ENCODE measurements around the gene CYCS. TPM values are rescaled to one million over a fixed set of nuclear protein-coding genes. Genes with fewer than 3 reads are reported as not detected.
"Not testable (repeated sequence)": the region's sequence is repeated elsewhere in the genome, so short reads cannot be mapped to it uniquely, and the experiment has no call there.

CYCS gene
- total RNA-seq, 1 donor from 2014 or later, result 65.2 TPM

DNA sequence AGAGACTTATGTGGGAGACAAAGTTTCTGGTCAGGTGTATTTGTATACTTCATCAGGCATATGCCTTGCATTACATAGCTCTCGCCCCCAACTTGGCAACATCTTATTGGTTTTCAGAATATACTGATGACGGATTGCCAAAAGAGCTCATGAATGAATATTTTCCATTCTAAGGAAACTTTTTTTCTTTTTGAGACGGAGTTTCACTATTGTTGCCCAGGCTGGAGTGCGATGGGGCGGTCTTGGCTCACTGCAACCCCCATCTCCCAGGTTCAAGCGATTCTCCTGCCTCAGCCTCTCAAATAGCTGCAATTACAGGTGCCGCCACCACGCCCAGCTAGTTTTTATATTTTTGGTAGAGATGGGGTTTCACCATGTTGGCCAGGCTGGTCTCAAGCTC lies 6.0 kb downstream of the CYCS start:
- H3K4me3 Mint-ChIP-seq (ENCODE audit: unreplicated experiment), result no peak overlapping the region
- H3K9me3 Mint-ChIP-seq (ENCODE audit: unreplicated experiment), result no peaks in the 10 kb centered on the region
- H3K27ac Mint-ChIP-seq (ENCODE audit: unreplicated experiment), result no peak overlapping the region
- H3K36me3 Mint-ChIP-seq (ENCODE audit: unreplicated experiment), result peaks cover 16% of the 10 kb centered on the region
- TF ChIP-seq, protein P1, sequence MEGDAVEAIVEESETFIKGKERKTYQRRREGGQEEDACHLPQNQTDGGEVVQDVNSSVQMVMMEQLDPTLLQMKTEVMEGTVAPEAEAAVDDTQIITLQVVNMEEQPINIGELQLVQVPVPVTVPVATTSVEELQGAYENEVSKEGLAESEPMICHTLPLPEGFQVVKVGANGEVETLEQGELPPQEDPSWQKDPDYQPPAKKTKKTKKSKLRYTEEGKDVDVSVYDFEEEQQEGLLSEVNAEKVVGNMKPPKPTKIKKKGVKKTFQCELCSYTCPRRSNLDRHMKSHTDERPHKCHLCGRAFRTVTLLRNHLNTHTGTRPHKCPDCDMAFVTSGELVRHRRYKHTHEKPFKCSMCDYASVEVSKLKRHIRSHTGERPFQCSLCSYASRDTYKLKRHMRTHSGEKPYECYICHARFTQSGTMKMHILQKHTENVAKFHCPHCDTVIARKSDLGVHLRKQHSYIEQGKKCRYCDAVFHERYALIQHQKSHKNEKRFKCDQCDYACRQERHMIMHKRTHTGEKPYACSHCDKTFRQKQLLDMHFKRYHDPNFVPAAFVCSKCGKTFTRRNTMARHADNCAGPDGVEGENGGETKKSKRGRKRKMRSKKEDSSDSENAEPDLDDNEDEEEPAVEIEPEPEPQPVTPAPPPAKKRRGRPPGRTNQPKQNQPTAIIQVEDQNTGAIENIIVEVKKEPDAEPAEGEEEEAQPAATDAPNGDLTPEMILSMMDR (IDR thresholded peaks at IDR 0.05), result no peak
- H3K4me1 Mint-ChIP-seq (ENCODE audit: unreplicated experiment), result peaks cover 9% of the 10 kb centered on the region
- no peak for DNase-seq (ENCODE audit: extremely low spot score, unreplicated experiment)
- no peaks in the 10 kb centered on the region for H3K27me3 Mint-ChIP-seq (ENCODE audit: unreplicated experiment)

DNA sequence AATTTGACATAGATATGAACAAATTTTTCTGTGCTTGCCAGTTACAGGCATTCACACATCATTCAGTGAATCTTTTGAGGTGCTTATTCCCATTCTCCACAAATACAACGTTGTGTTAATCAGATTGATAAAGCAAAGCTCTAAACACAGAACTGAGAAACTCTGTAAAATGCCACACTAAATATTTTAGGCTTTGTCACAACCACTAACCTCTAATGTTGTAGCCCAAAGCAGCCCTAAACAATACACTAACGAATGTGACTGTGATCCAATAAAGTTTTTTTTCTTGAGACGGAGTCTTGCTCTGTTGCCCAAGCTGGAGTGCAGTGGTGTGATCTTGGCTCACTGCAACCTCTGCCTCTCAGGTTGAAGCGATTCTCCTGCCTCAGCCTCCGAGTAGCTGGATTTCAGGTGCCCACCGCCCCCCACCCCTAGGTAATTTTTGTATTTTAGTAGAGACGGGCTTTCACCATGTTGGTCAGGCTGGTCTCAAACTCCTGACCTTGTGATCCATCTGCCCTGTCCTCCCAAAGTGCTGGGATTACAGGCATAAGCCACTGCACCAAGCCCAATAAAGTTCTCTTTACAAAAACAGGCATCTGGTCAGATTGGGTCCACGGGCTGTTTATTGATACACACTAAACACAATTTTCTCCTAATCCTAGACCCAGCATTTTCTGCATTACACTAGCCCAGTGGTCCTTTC lies 6.9 kb downstream of the CYCS start:
- no peak overlapping the region for H3K27ac Mint-ChIP-seq (ENCODE audit: unreplicated experiment)
- H3K4me1 Mint-ChIP-seq (ENCODE audit: unreplicated experiment), result no peaks in the 10 kb centered on the region
- no peaks in the 10 kb centered on the region for H3K27me3 Mint-ChIP-seq (ENCODE audit: unreplicated experiment)
- H3K4me3 Mint-ChIP-seq (ENCODE audit: unreplicated experiment), result no peak overlapping the region
- no peak for DNase-seq (ENCODE audit: extremely low spot score, unreplicated experiment)
- TF ChIP-seq, protein P1 (IDR thresholded peaks at IDR 0.05), result no peak
- no peaks in the 10 kb centered on the region for H3K9me3 Mint-ChIP-seq (ENCODE audit: unreplicated experiment)
- H3K36me3 Mint-ChIP-seq (ENCODE audit: unreplicated experiment), result peaks cover 16% of the 10 kb centered on the region

DNA sequence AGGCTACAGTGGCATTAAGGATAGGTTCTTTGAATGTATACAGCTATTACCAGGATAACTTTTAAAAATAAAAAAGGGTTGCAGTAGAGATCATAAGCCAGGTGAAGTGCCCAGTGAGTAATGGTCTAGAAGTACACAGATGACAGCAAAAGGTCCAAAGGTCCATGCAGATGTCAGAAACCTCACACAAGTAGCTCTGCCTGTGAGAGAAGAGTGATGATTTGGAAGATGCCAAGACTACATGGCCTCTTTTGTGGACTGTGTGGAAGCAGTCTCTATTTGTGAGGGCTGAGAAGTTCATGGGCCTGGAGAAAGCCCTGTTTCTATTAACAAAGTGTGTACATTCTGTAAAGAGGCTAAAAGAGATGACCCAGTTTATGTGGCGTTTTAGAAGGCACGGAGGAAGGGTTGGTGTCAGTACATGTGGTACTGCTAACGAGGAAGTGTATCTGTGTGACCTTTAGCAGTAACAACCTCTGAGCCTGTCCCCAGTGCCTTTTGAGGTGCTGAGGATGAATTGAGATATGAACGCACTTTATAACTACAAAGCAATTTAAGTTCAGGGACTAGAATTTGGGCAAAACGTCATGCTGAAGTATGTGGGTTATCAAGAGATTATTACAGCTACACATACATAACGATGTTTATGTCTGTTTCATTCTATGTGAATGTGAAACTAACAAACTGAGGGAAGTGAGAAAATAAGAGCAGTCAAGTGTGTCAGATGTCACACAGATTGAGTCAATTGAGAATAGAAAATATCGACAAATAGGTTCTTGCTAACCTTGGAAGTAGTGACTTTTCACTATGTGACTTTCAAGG lies 7.6 kb downstream of the CYCS start:
- Mint-ChIP-seq H3K27me3 (ENCODE audit: unreplicated experiment) (no peaks in the 10 kb centered on the region), H3K27ac (ENCODE audit: unreplicated experiment) (no peak overlapping the region), H3K36me3 (ENCODE audit: unreplicated experiment) (peaks cover 16% of the 10 kb centered on the region), H3K4me3 (ENCODE audit: unreplicated experiment) (no peak overlapping the region), H3K4me1 (ENCODE audit: unreplicated experiment) (no peaks in the 10 kb centered on the region), H3K9me3 (ENCODE audit: unreplicated experiment) (no peaks in the 10 kb centered on the region)
- TF ChIP-seq, protein P1 (IDR thresholded peaks at IDR 0.05), result no peak
- no peak for DNase-seq (ENCODE audit: extremely low spot score, unreplicated experiment)

DNA sequence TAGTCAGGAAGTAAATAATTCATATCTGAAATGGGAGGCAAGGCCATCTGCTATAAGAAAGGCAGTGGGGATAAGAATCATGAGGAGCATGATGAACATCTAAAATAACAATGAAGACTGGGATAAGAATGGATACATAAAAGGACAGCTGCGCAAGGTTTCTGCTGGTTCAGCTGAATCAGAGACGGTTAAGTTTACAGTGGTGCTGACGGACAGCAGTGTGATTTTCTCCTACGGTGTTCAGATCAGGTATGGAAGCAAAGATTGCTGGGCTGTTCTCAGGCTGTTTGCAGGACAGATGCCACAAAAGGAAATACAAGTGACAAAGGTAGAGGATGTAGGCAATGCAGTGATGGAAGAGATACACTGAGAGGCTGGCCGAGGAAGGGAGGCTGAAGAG lies 8.4 kb downstream of the CYCS start:
- Mint-ChIP-seq H3K4me1 (ENCODE audit: unreplicated experiment) (no peaks in the 10 kb centered on the region), H3K27me3 (ENCODE audit: unreplicated experiment) (no peaks in the 10 kb centered on the region), H3K27ac (ENCODE audit: unreplicated experiment) (no peak overlapping the region), H3K9me3 (ENCODE audit: unreplicated experiment) (no peaks in the 10 kb centered on the region), H3K4me3 (ENCODE audit: unreplicated experiment) (no peak overlapping the region), H3K36me3 (ENCODE audit: unreplicated experiment) (peaks cover 8% of the 10 kb centered on the region)
- TF ChIP-seq, protein P1 (IDR thresholded peaks at IDR 0.05), result no peak
- no peak for DNase-seq (ENCODE audit: extremely low spot score, unreplicated experiment)

DNA sequence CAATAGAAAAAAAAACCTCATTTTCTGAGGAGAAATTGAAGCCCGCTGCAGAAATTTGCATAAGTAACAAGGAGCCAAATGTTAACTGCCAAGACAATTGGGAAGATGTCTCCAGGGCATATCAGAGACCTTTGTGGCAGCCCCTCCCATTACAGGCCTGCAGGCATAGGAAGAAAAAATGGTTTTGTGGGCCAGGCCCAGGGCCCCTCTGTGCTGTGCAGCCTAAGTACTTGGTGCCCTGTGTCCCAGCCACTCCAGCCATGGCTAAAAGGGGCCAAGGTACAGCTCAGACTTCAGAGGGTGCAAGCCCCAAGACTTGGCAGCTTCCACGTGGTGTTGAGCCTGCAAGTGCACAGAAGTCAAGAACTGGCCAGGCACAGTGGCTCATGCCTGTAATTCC lies 14.5 kb downstream of the CYCS start:
- not testable (repeated sequence) for H3K36me3 Mint-ChIP-seq (ENCODE audit: unreplicated experiment); H3K4me3 Mint-ChIP-seq (ENCODE audit: unreplicated experiment); H3K4me1 Mint-ChIP-seq (ENCODE audit: unreplicated experiment); DNase-seq (ENCODE audit: extremely low spot score, unreplicated experiment); H3K27me3 Mint-ChIP-seq (ENCODE audit: unreplicated experiment); H3K9me3 Mint-ChIP-seq (ENCODE audit: unreplicated experiment); H3K27ac Mint-ChIP-seq (ENCODE audit: unreplicated experiment)
